Kidney epithelial cell (primary cell): ENCODE measurements around the gene ITSN2. TPM values are rescaled to one million over a fixed set of nuclear protein-coding genes. Genes with fewer than 3 reads are reported as not detected.

Experiments
- DNase-seq: peaks from one replicate; pipeline ENCODE4 v3.0.0-alpha.2; 2010; ENCODE audit warnings: low read depth
- H3K27me3 ChIP-seq: 2 replicates; pipeline ENCODE4 v1.6.0; 2011; ENCODE audit warnings: low read length; ENCODE audit not compliant: control insufficient read depth, insufficient read depth
- H3K36me3 ChIP-seq: 2 replicates; pipeline ENCODE4 v1.5.1; 2011; ENCODE audit warnings: low read length; ENCODE audit not compliant: control insufficient read depth, insufficient read depth
- H3K4me3 ChIP-seq: 2 replicates; pipeline ENCODE4 v1.5.1; 2011; ENCODE audit warnings: low read depth, mild to moderate bottlenecking, control low read depth, low read length
- CTCF ChIP-seq: IDR thresholded peaks from 2 replicates; pipeline ENCODE4 v1.5.1; 2011; ENCODE audit warnings: mild to moderate bottlenecking, moderate library complexity, low read length, control low read depth, inconsistent platforms; ENCODE audit not compliant: insufficient read depth, poor library complexity, severe bottlenecking
- total RNA-seq: library from RNA; depleted of rRNA; stranded (reverse); fragments of >200 nt; gene quantifications from 2 replicates; pipeline ENCODE4 v1.2.3, GENCODE V29; 2015

Gene ITSN2
- total RNA-seq, 1 donor from 2014 or later = 23.0 TPM

GRCh38 chr2:24174851-24175277 lies 185.5 kb downstream of the ITSN2 start, which contains the start of gene FAM228A:
FAM228A (plus strand) TSS chr2:24175053; CDS start chr2:24175481, 428 bp downstream.
- no peak for TF ChIP-seq CTCF
- no peak within 1 kb of the TSS for H3K4me3 ChIP-seq
- H3K36me3 ChIP-seq = no peaks in the 10 kb centered on the region
- DNase-seq = no peak
- H3K27me3 ChIP-seq = no peaks in the 10 kb centered on the region

- no peaks in the 10 kb centered on the region for H3K27me3 ChIP-seq
These were observed 191.3 kb downstream of the ITSN2 start for GRCh38 chr2:24169023-24169422.

GRCh38 chr2:24164416-24164973 lies 195.8 kb downstream of the ITSN2 start:
- no peak for DNase-seq
- Histone ChIP-seq H3K27me3 (no peaks in the 10 kb centered on the region), H3K4me3 (no peak overlapping the region), H3K36me3 (no peaks in the 10 kb centered on the region)
- TF ChIP-seq CTCF = peak; percentile 75

More at GRCh38 chr2:24169023-24169422, 191.3 kb downstream of the ITSN2 start:
- Histone ChIP-seq H3K4me3 (no peak overlapping the region), H3K36me3 (no peaks in the 10 kb centered on the region)
- DNase-seq = no peak
- no peak for TF ChIP-seq CTCF

- Histone ChIP-seq H3K36me3 (no peaks in the 10 kb centered on the region), H3K27me3 (no peaks in the 10 kb centered on the region), H3K4me3 (no peak overlapping the region)
- DNase-seq = no peak
- no peak for TF ChIP-seq CTCF
These were observed 196.7 kb downstream of the ITSN2 start for GRCh38 chr2:24163601-24164000.

GRCh38 chr2:24163186-24163585 lies 197.2 kb downstream of the ITSN2 start:
- TF ChIP-seq CTCF = no peak
- Histone ChIP-seq H3K36me3 (no peaks in the 10 kb centered on the region), H3K4me3 (no peak overlapping the region), H3K27me3 (no peaks in the 10 kb centered on the region)
- DNase-seq = no peak

GRCh38 chr2:24162494-24162893 lies 197.8 kb downstream of the ITSN2 start:
- TF ChIP-seq CTCF = no peak
- no peak overlapping the region for H3K4me3 ChIP-seq
- DNase-seq = no peak
- H3K36me3 ChIP-seq = no peaks in the 10 kb centered on the region
- H3K27me3 ChIP-seq = no peaks in the 10 kb centered on the region
